Stomach (tissue), 9 donors: ENCODE measurements around the gene MRPL3. TPM values are rescaled to one million over a fixed set of nuclear protein-coding genes. Genes with fewer than 3 reads are reported as not detected.
"Not testable (repeated sequence)": the region's sequence is repeated elsewhere in the genome, so short reads cannot be mapped to it uniquely, and the experiment has no call there.

Source experiments
- DNase-seq, 2 donors: peaks; one replicate each; pipeline versions ENCODE4 v3.0.0 to v3.0.0-alpha.2; 2013 to 2019
- H3K27ac ChIP-seq, 5 donors: fragments of 200-600 bp in 4 of 5; sonication (generic) in 4 of 5; one replicate each; pipeline ENCODE4 v1.5.1; 2013 to 2019; ENCODE audit warnings: mild to moderate bottlenecking in 1 of 5, moderate library complexity in 1 of 5
- H3K27me3 ChIP-seq, 3 donors: fragments of 200-600 bp; sonication (generic); one replicate each; pipeline ENCODE4 v1.5.1; 2017 to 2019; ENCODE audit warnings: mixed run types in 1 of 3
- H3K36me3 ChIP-seq, 4 donors: fragments of 200-600 bp; sonication (generic); 1 replicate in 3 of 4; 2 replicates in 1 of 4; pipeline ENCODE4 v1.5.1; 2016 to 2019
- H3K4me1 ChIP-seq, 4 donors: fragments of 200-600 bp; sonication (generic); one replicate each; pipeline ENCODE4 v1.5.1; 2016 to 2019
- H3K4me3 ChIP-seq, 4 donors: fragments of 200-600 bp; sonication (generic) in 3 of 4; one replicate each; pipeline ENCODE4 v1.5.1; 2016 to 2019; ENCODE audit warnings: mild to moderate bottlenecking in 1 of 4
- H3K9me3 ChIP-seq, 4 donors: fragments of 200-600 bp; sonication (generic); one replicate each; pipeline ENCODE4 v1.5.1; 2016 to 2019
- EP300 ChIP-seq: sonication (generic); formaldehyde crosslinking; IDR thresholded peaks from one replicate; pipeline ENCODE4 v1.6.1; 2017; ENCODE audit warnings: antibody characterized with exemption
- POLR2A ChIP-seq, 4 donors: fragments of 450-650 bp; IDR thresholded peaks; one replicate each; pipeline ENCODE4 v1.6.1; 2016; ENCODE audit warnings: antibody characterized with exemption in 4 of 4, control low read depth in 2 of 4, mild to moderate bottlenecking in 1 of 4, moderate library complexity in 1 of 4
- POLR2AphosphoS5 ChIP-seq, 3 donors: sonication (generic); formaldehyde crosslinking; IDR thresholded peaks; one replicate each; pipeline ENCODE4 v1.6.1; 2016; ENCODE audit warnings: antibody characterized with exemption in 3 of 3
- WGBS, 5 donors: extraction: QIAGEN DNeasy Blood & Tissue Kit in 3 of 5; methylation state at CpG; one replicate each; pipeline versions ENCODE4 v1.1.5 to v1.1.7; 2013 to 2018; 5-methylcytosine and 5-hydroxymethylcytosine counted together
- intact Hi-C: fragments of 100-400 bp; cut with DNase I; formaldehyde crosslinking; loops from one replicate; pipeline ENCODE4 v1.15.1; 2023; ENCODE audit warnings: low total_unique reads
- polyA plus RNA-seq, 3 donors: library from polyadenylated mRNA; stranded (reverse); fragments of 200-250 nt; gene quantifications; one replicate each; pipeline ENCODE4 v1.2.3, GENCODE V29; 2013
- total RNA-seq, 5 donors: library from RNA; depleted of rRNA; stranded (reverse); fragments of >200 nt; gene quantifications; one replicate each; pipeline versions ENCODE4 v1.1.0 to v1.2.3, GENCODE V29; 2014 to 2016
- TF ChIP-seq, protein P1 (sequence below), 7 experiments: fragments of 450-650 bp in 4 of 7; fragments of 200-600 bp in 3 of 7; sonication (generic) in 3 of 7; IDR thresholded peaks; one replicate each; pipeline ENCODE4 v1.5.1; 2016 to 2019; ENCODE audit warnings: antibody characterized with exemption in 7 of 7, control low read depth in 2 of 7, mild to moderate bottlenecking in 1 of 7
- donor health status: healthy with polysubstance abuse.
- donor health status: Bipolar disorder and iron deficiency.
- donor health status: healthy.

Gene MRPL3
- total and polyA plus RNA-seq, 8 donors: 12.8 to 99.0 (median 63.2) TPM

GRCh38 chr3:131491775-131492174, 11.0 kb downstream of the MRPL3 start:
- no peaks in the 10 kb centered on the region for H3K9me3 ChIP-seq
- no peak for DNase-seq
- no peak overlapping the region for H3K27ac ChIP-seq
- 96 to 100% (median 97%) methylated on average over 2 of the region's 2 CpGs for WGBS, 5 donors
- TF ChIP-seq POLR2AphosphoS5 (IDR thresholded peaks at IDR 0.05) (no peak), POLR2A (IDR thresholded peaks at IDR 0.05) (no peak), EP300 (no peak)
- TF ChIP-seq, protein P1, sequence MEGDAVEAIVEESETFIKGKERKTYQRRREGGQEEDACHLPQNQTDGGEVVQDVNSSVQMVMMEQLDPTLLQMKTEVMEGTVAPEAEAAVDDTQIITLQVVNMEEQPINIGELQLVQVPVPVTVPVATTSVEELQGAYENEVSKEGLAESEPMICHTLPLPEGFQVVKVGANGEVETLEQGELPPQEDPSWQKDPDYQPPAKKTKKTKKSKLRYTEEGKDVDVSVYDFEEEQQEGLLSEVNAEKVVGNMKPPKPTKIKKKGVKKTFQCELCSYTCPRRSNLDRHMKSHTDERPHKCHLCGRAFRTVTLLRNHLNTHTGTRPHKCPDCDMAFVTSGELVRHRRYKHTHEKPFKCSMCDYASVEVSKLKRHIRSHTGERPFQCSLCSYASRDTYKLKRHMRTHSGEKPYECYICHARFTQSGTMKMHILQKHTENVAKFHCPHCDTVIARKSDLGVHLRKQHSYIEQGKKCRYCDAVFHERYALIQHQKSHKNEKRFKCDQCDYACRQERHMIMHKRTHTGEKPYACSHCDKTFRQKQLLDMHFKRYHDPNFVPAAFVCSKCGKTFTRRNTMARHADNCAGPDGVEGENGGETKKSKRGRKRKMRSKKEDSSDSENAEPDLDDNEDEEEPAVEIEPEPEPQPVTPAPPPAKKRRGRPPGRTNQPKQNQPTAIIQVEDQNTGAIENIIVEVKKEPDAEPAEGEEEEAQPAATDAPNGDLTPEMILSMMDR (IDR thresholded peaks at IDR 0.05): no peak
- no peaks in the 10 kb centered on the region for H3K4me1 ChIP-seq
- no peak overlapping the region for H3K4me3 ChIP-seq
- H3K36me3 ChIP-seq: peaks cover 24 to 96% (median 85%) of the 10 kb centered on the region in 4 donors
- H3K27me3 ChIP-seq: no peaks in the 10 kb centered on the region
- intact Hi-C loops: no loop called here

- no peak overlapping the region for H3K27ac ChIP-seq
- no peaks in the 10 kb centered on the region for H3K4me1 ChIP-seq
- no peak overlapping the region for H3K4me3 ChIP-seq
- no peaks in the 10 kb centered on the region for H3K9me3 ChIP-seq
- peaks cover 23 to 93% (median 82%) of the 10 kb centered on the region in 4 donors for H3K36me3 ChIP-seq
- TF ChIP-seq, protein P1 (IDR thresholded peaks at IDR 0.05): no peak
- TF ChIP-seq EP300 (no peak), POLR2A (IDR thresholded peaks at IDR 0.05) (no peak), POLR2AphosphoS5 (IDR thresholded peaks at IDR 0.05) (no peak)
- WGBS, 5 donors: 90 to 97% (median 92%) methylated on average over 2 of the region's 2 CpGs
- intact Hi-C loops: no loop called here
- no peaks in the 10 kb centered on the region for H3K27me3 ChIP-seq
- DNase-seq: no peak
Observed at GRCh38 chr3:131491084-131491483, 11.7 kb downstream of the MRPL3 start.

DNA sequence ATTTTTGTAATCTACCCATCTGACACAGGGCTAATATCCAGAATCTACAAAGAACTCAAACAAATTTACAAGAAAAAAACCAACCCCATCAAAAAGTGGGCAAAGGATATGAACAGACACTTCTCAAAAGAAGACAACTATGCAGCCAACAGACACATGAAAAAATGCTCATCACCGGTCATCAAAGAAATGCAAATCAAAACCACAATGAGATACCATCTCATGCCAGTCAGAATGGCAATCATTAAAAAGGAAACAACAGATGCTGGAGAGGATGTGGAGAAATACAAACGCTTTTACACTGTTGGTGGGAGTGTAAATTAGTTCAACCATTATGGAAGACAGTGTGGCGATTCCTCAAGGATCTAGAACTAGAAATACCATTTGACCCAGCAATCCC, 16.2 kb downstream of the MRPL3 start:
- intact Hi-C loops: not testable (repeated sequence)
- 77 to 93% (median 87%) methylated on average over 2 to 3 of the region's 3 CpGs for WGBS, 5 donors

GRCh38 chr3:131485119-131485518, 17.7 kb downstream of the MRPL3 start:
- H3K4me3 ChIP-seq: no peak overlapping the region
- peaks cover 9 to 82% (median 74%) of the 10 kb centered on the region in 4 donors for H3K36me3 ChIP-seq
- TF ChIP-seq EP300: no peak
- TF ChIP-seq POLR2A (IDR thresholded peaks at IDR 0.05): no peak
- TF ChIP-seq, protein P1 (IDR thresholded peaks at IDR 0.05): no peak
- TF ChIP-seq POLR2AphosphoS5 (IDR thresholded peaks at IDR 0.05): no peak
- H3K27ac ChIP-seq: no peak overlapping the region
- 83 to 100% (median 94%) methylated on average over 1 of the region's 1 CpG for WGBS, 5 donors
- no peaks in the 10 kb centered on the region for H3K9me3 ChIP-seq
- intact Hi-C loops: no loop called here
- H3K27me3 ChIP-seq: no peaks in the 10 kb centered on the region
- no peak for DNase-seq
- H3K4me1 ChIP-seq: no peaks in the 10 kb centered on the region

More for the DNA sequence above, 16.2 kb downstream of the MRPL3 start:
- not testable (repeated sequence) for H3K4me3 ChIP-seq, H3K4me1 ChIP-seq, DNase-seq, H3K9me3 ChIP-seq, H3K27ac ChIP-seq, H3K27me3 ChIP-seq
- peaks cover 12 to 86% (median 78%) of the 10 kb centered on the region in 4 donors for H3K36me3 ChIP-seq

- Histone ChIP-seq H3K4me1 (no peaks in the 10 kb centered on the region), H3K9me3 (no peaks in the 10 kb centered on the region), H3K36me3 (peaks cover 9 to 82% (median 74%) of the 10 kb centered on the region in 4 donors), H3K27me3 (no peaks in the 10 kb centered on the region), H3K4me3 (no peak overlapping the region), H3K27ac (no peak overlapping the region)
- intact Hi-C loops: no loop called here
- DNase-seq: no peak
- TF ChIP-seq POLR2A (IDR thresholded peaks at IDR 0.05): no peak
- TF ChIP-seq EP300: no peak
- no peak for TF ChIP-seq POLR2AphosphoS5 (IDR thresholded peaks at IDR 0.05)
- TF ChIP-seq, protein P1 (IDR thresholded peaks at IDR 0.05): no peak
- 86 to 93% (median 91%) methylated on average over 4 of the region's 4 CpGs for WGBS, 5 donors
Observed at GRCh38 chr3:131484496-131485111, 18.2 kb downstream of the MRPL3 start.
